WTC11 (cell line): Measurements from ENCODE around the gene CFAP90. TPM values are rescaled to one million over a fixed set of nuclear protein-coding genes. Genes with fewer than 3 reads are reported as not detected.

Experiments
- ATAC-seq: fragments of 200-7000 bp; cut with Tn5 transposase; 2 replicates; pipeline ENCODE4 v1.10.0; 2021; ENCODE audit warnings: mild to moderate bottlenecking, moderate library complexity
- CTCF ChIA-PET: fragments of 300-600 bp; sonication (Branson Sonifier 250); formaldehyde crosslinking; loops from one replicate; lab custom pipeline; 2021; ENCODE audit warnings: antibody characterized with exemption; lab: Charles Lee
- POLR2A ChIA-PET: fragments of 350-600 bp; sonication (Branson Sonifier 250); formaldehyde crosslinking; loops from one replicate; lab custom pipeline; 2021; ENCODE audit warnings: antibody characterized with exemption; lab: Charles Lee
- DNase-seq: peaks from one replicate; pipeline ENCODE4 v3.0.0; 2021; ENCODE audit warnings: low spot score
- H3K27ac Mint-ChIP-seq: 2 replicates; pipeline ENCODE4 v1.8.0; 2021; ENCODE audit warnings: mixed read lengths
- H3K27me3 Mint-ChIP-seq: 2 replicates; pipeline ENCODE4 v1.8.0; 2021; ENCODE audit warnings: low read depth, mild to moderate bottlenecking, moderate library complexity, mixed read lengths
- H3K36me3 Mint-ChIP-seq: 2 replicates; pipeline ENCODE4 v1.8.0; 2021; ENCODE audit warnings: mixed read lengths
- H3K4me1 Mint-ChIP-seq: 2 replicates; pipeline ENCODE4 v1.8.0; 2022; ENCODE audit warnings: mixed read lengths
- H3K4me3 Mint-ChIP-seq: 2 replicates; pipeline ENCODE4 v1.8.0; 2021; ENCODE audit warnings: mild to moderate bottlenecking, moderate library complexity, mixed read lengths
- H3K9me3 Mint-ChIP-seq: 2 replicates; pipeline ENCODE4 v1.8.0; 2021; ENCODE audit warnings: mixed read lengths
- ARID4B ChIP-seq: sonication (generic); formaldehyde crosslinking; IDR thresholded peaks from 2 replicates; pipeline ENCODE4 v1.8.0; 2023; ENCODE audit warnings: missing genetic modification reagents, mild to moderate bottlenecking, borderline replicate concordance
- E2F4 ChIP-seq: sonication (generic); formaldehyde crosslinking; IDR thresholded peaks from 2 replicates; pipeline ENCODE4 v1.8.1; 2022; ENCODE audit warnings: low read depth, mild to moderate bottlenecking, moderate library complexity, missing genetic modification reagents, borderline replicate concordance
- FOXK1 ChIP-seq: sonication (generic); formaldehyde crosslinking; IDR thresholded peaks from 2 replicates; pipeline ENCODE4 v1.8.0; 2022; ENCODE audit warnings: mild to moderate bottlenecking, moderate library complexity, missing genetic modification reagents
- HMGA2 ChIP-seq: fragments of 250-450 bp; sonication (Bioruptor Pico); IDR thresholded peaks from 2 replicates; pipeline ENCODE4 v1.4.0; 2021; ENCODE audit warnings: mild to moderate bottlenecking, moderate library complexity
- IRF1 ChIP-seq: sonication (generic); formaldehyde crosslinking; IDR thresholded peaks from 2 replicates; pipeline ENCODE4 v1.8.0; 2023; ENCODE audit warnings: missing genetic modification reagents
- MXD4 ChIP-seq: fragments of 250-450 bp; sonication (Bioruptor Pico); IDR thresholded peaks from 2 replicates; pipeline ENCODE4 v1.8.0; 2021; ENCODE audit warnings: mild to moderate bottlenecking, moderate library complexity, borderline replicate concordance
- NFYB ChIP-seq: sonication (generic); formaldehyde crosslinking; conservative IDR thresholded peaks from 2 replicates; pipeline ENCODE4 v1.8.0; 2022; ENCODE audit warnings: low read depth, missing genetic modification reagents
- OVOL2 ChIP-seq: fragments of 250-450 bp; sonication (Bioruptor Pico); IDR thresholded peaks from 2 replicates; pipeline ENCODE4 v1.9.0; 2021; ENCODE audit warnings: mild to moderate bottlenecking, borderline replicate concordance
- PREB ChIP-seq: sonication (generic); formaldehyde crosslinking; IDR thresholded peaks from 2 replicates; pipeline ENCODE4 v1.8.1; 2022; ENCODE audit warnings: mild to moderate bottlenecking, missing genetic modification reagents, moderate library complexity, borderline replicate concordance
- SMAD3 ChIP-seq: sonication (generic); formaldehyde crosslinking; IDR thresholded peaks from 2 replicates; pipeline ENCODE4 v1.8.0; 2022; ENCODE audit warnings: missing genetic modification reagents, mild to moderate bottlenecking, borderline replicate concordance
- SP1 ChIP-seq: sonication (generic); formaldehyde crosslinking; conservative IDR thresholded peaks from 2 replicates; pipeline ENCODE4 v1.8.1; 2022; ENCODE audit warnings: missing genetic modification reagents
- TEAD1 ChIP-seq: sonication (generic); formaldehyde crosslinking; IDR thresholded peaks from 2 replicates; pipeline ENCODE4 v1.8.0; 2022; ENCODE audit warnings: mild to moderate bottlenecking, missing genetic modification reagents
- TP53 ChIP-seq: sonication (generic); formaldehyde crosslinking; IDR thresholded peaks from 2 replicates; pipeline ENCODE4 v1.8.1; 2023; ENCODE audit warnings: mild to moderate bottlenecking, missing genetic modification reagents
- USF2 ChIP-seq: sonication (generic); formaldehyde crosslinking; IDR thresholded peaks from 2 replicates; pipeline ENCODE4 v1.8.1; 2023; ENCODE audit warnings: mild to moderate bottlenecking, missing genetic modification reagents, moderate library complexity
- ZBTB21 ChIP-seq: sonication (generic); formaldehyde crosslinking; IDR thresholded peaks from 2 replicates; pipeline ENCODE4 v1.8.1; 2023; ENCODE audit warnings: mild to moderate bottlenecking, missing genetic modification reagents, borderline replicate concordance
- ZNF138 ChIP-seq: sonication (generic); formaldehyde crosslinking; conservative IDR thresholded peaks from 2 replicates; pipeline ENCODE4 v1.8.1; 2022; ENCODE audit warnings: mild to moderate bottlenecking, moderate library complexity, missing genetic modification reagents
- ZNF232 ChIP-seq: sonication (generic); formaldehyde crosslinking; IDR thresholded peaks from 2 replicates; pipeline ENCODE4 v1.8.0; 2022; ENCODE audit warnings: mild to moderate bottlenecking, missing genetic modification reagents
- ZNF317 ChIP-seq: sonication (generic); formaldehyde crosslinking; IDR thresholded peaks from 2 replicates; pipeline ENCODE4 v1.8.1; 2023; ENCODE audit warnings: low read depth, mild to moderate bottlenecking, moderate library complexity, missing genetic modification reagents, borderline replicate concordance
- ZNF671 ChIP-seq: fragments of 250-450 bp; sonication (Bioruptor Pico); IDR thresholded peaks from 2 replicates; pipeline ENCODE4 v1.8.0; 2021; ENCODE audit warnings: mild to moderate bottlenecking
- ZSCAN18 ChIP-seq: fragments of 250-450 bp; sonication (Bioruptor Pico); IDR thresholded peaks from 2 replicates; pipeline ENCODE4 v2.1.2; 2022; ENCODE audit warnings: mild to moderate bottlenecking, moderate library complexity
- total RNA-seq: library from RNA; stranded (reverse); gene quantifications from 3 replicates; pipeline ENCODE4 v1.2.3, GENCODE V29; 2021

The CFAP90 gene
- total RNA-seq, 1 experiment from 2014 or later: 0.33 TPM

GRCh38 chr5:7855611-7856010 is 4.7 kb upstream of the CFAP90 start:
- ATAC-seq (no peak), DNase-seq (no peak)
- TF ChIP-seq FOXK1 (CRISPR knock-in tag): no peak
- no peak for TF ChIP-seq USF2 (CRISPR knock-in tag)
- no peak for TF ChIP-seq MXD4 (CRISPR knock-in tag)
- TF ChIP-seq SMAD3 (CRISPR knock-in tag): no peak
- TF ChIP-seq OVOL2: no peak
- TF ChIP-seq NFYB (CRISPR knock-in tag): no peak
- no peak for TF ChIP-seq IRF1
- TF ChIP-seq TEAD1 (CRISPR knock-in tag): no peak
- no peak for TF ChIP-seq ZNF138 (CRISPR knock-in tag)
- TF ChIP-seq ZSCAN18: no peak
- TF ChIP-seq ARID4B: no peak
- Mint-ChIP-seq H3K36me3 (peaks cover 9% of the 10 kb centered on the region), H3K27ac (no peak overlapping the region), H3K4me1 (peaks cover 5% of the 10 kb centered on the region), H3K27me3 (peaks cover 24% of the 10 kb centered on the region), H3K4me3 (no peak overlapping the region), H3K9me3 (peaks cover 13% of the 10 kb centered on the region)
- ChIA-PET POLR2A (no interaction called here), CTCF (interaction anchor here (0.7 to 3.9 kb wide), 12 partner anchors 13 to 1085 kb away, joined by 3 to 32 read pairs (median 4); partner anchors contain the start of genes FASTKD3 and MTRR)

- DNase-seq (no peak), ATAC-seq (no peak)
- peaks cover 44% of the 10 kb centered on the region for H3K27me3 Mint-ChIP-seq
- peaks cover 13% of the 10 kb centered on the region for H3K9me3 Mint-ChIP-seq
- ChIA-PET POLR2A (no interaction called here), CTCF (no interaction called here)
- no peaks in the 10 kb centered on the region for H3K36me3 Mint-ChIP-seq
- no peak overlapping the region for H3K27ac Mint-ChIP-seq
- no peak overlapping the region for H3K4me3 Mint-ChIP-seq
- H3K4me1 Mint-ChIP-seq: peaks cover 9% of the 10 kb centered on the region
- TF ChIP-seq TP53 (CRISPR knock-in tag): no peak
- no peak for TF ChIP-seq ZNF317
- no peak for TF ChIP-seq MXD4 (CRISPR knock-in tag)
- no peak for TF ChIP-seq PREB (CRISPR knock-in tag)
- TF ChIP-seq ZNF232 (CRISPR knock-in tag): no peak
- no peak for TF ChIP-seq ZBTB21 (CRISPR knock-in tag)
- TF ChIP-seq ZNF671 (CRISPR knock-in tag): no peak
- no peak for TF ChIP-seq HMGA2 (CRISPR knock-in tag)
- no peak for TF ChIP-seq SP1
- TF ChIP-seq ARID4B: no peak
- TF ChIP-seq OVOL2: no peak
- no peak for TF ChIP-seq E2F4 (CRISPR knock-in tag)
These were observed 2.1 kb upstream of the CFAP90 start for GRCh38 chr5:7852988-7853387.
